HepG2 (cell line): ENCODE measurements around the gene ZNF24. TPM values are rescaled to one million over a fixed set of nuclear protein-coding genes. Genes with fewer than 3 reads are reported as not detected.

ENCODE experiments used
- AHR ChIP-seq: IDR thresholded peaks from 2 replicates; pipeline ENCODE4 v1.6.1; 2018; ENCODE audit warnings: missing genetic modification reagents, missing compliant biosample characterization
- ARNTL ChIP-seq: sonication (generic); formaldehyde crosslinking; IDR thresholded peaks from 2 replicates; pipeline ENCODE4 v1.4.0; 2020; ENCODE audit warnings: mild to moderate bottlenecking, missing genetic modification reagents
- CBX2 ChIP-seq, 2 experiments: fragments of 200-600 bp in 1 of 2; sonication (generic); formaldehyde crosslinking in 1 of 2; IDR thresholded peaks; 2 replicates each; pipeline versions ENCODE4 v1.7.0 to v1.8.1; 2018 to 2022; ENCODE audit warnings: low read depth in 2 of 2, low read length in 1 of 2, mild to moderate bottlenecking in 1 of 2, missing genetic modification reagents in 1 of 2
- CCDC6 ChIP-seq: sonication (generic); formaldehyde crosslinking; IDR thresholded peaks from 2 replicates; pipeline ENCODE4 v1.8.1; 2022; ENCODE audit warnings: mild to moderate bottlenecking, missing genetic modification reagents, moderate library complexity
- CEBPB ChIP-seq: IDR thresholded peaks from 2 replicates; pipeline ENCODE4 v1.6.1; 2011; ENCODE audit warnings: low read depth, low read length, improper control_type of control experiment, borderline replicate concordance
- CENPX ChIP-seq: sonication (generic); formaldehyde crosslinking; IDR thresholded peaks from 2 replicates; pipeline ENCODE4 v1.9.0; 2021; ENCODE audit warnings: mild to moderate bottlenecking, missing genetic modification reagents, moderate library complexity
- HNRNPK ChIP-seq: fragments of 200-400 bp; formaldehyde crosslinking; IDR thresholded peaks from 2 replicates; pipeline ENCODE4 v1.6.1; 2018; ENCODE audit warnings: low read length, low read depth, moderate library complexity, mild to moderate bottlenecking; ENCODE audit not compliant: poor library complexity, severe bottlenecking
- MIER2 ChIP-seq: IDR thresholded peaks from 2 replicates; pipeline ENCODE4 v1.6.1; 2016; ENCODE audit warnings: missing biosample characterization, missing genetic modification reagents
- NRL ChIP-seq: sonication (generic); formaldehyde crosslinking; IDR thresholded peaks from 2 replicates; pipeline ENCODE4 v1.5.0; 2020; ENCODE audit warnings: missing genetic modification reagents, mild to moderate bottlenecking, moderate library complexity, borderline replicate concordance
- PHF21A ChIP-seq: sonication (generic); formaldehyde crosslinking; IDR thresholded peaks from 2 replicates; pipeline ENCODE4 v1.5.0; 2020; ENCODE audit warnings: mild to moderate bottlenecking, missing genetic modification reagents
- RARA ChIP-seq: IDR thresholded peaks from 2 replicates; pipeline ENCODE4 v1.6.1; 2016; ENCODE audit warnings: missing genetic modification reagents, missing compliant biosample characterization
- RARG ChIP-seq: sonication (generic); formaldehyde crosslinking; IDR thresholded peaks from 2 replicates; pipeline ENCODE4 v1.4.0; 2020; ENCODE audit warnings: low read depth, mild to moderate bottlenecking, missing genetic modification reagents
- SMAD9 ChIP-seq: sonication (generic); formaldehyde crosslinking; IDR thresholded peaks from 2 replicates; pipeline ENCODE4 v1.5.1; 2020; ENCODE audit warnings: mild to moderate bottlenecking, missing genetic modification reagents
- SMC3 ChIP-seq: IDR thresholded peaks from 2 replicates; pipeline ENCODE4 v1.6.1; 2011; ENCODE audit warnings: low read length, improper control_type of control experiment
- TBL1XR1 ChIP-seq: fragments of 150-350 bp; IDR thresholded peaks from 2 replicates; pipeline ENCODE4 v1.6.1; 2014; ENCODE audit warnings: borderline replicate concordance, low read length; ENCODE audit not compliant: partially characterized antibody
- THAP7 ChIP-seq: sonication (generic); formaldehyde crosslinking; IDR thresholded peaks from 2 replicates; pipeline ENCODE4 v1.8.1; 2023; ENCODE audit warnings: mild to moderate bottlenecking, missing genetic modification reagents
- TP53 ChIP-seq: sonication (generic); formaldehyde crosslinking; conservative IDR thresholded peaks from 2 replicates; pipeline ENCODE4 v1.4.0; 2020; ENCODE audit warnings: missing genetic modification reagents
- U2AF1 ChIP-seq: fragments of 200-400 bp; formaldehyde crosslinking; optimal IDR thresholded peaks from 2 replicates; pipeline ENCODE3; 2017; ENCODE audit warnings: mild to moderate bottlenecking, low read depth, low read length
- UBTF ChIP-seq: sonication (generic); formaldehyde crosslinking; IDR thresholded peaks from 2 replicates; pipeline ENCODE4 v1.4.0; 2020; ENCODE audit warnings: mild to moderate bottlenecking, missing genetic modification reagents
- YY1 ChIP-seq: IDR thresholded peaks from 2 replicates; pipeline ENCODE4 v1.6.1; 2011; ENCODE audit warnings: low read length, low read depth, moderate library complexity, mild to moderate bottlenecking; ENCODE audit not compliant: insufficient read depth, insufficient replicate concordance
- ZBTB7A ChIP-seq: sonication (generic); formaldehyde crosslinking; IDR thresholded peaks from 2 replicates; pipeline ENCODE4 v1.8.0; 2022; ENCODE audit warnings: mild to moderate bottlenecking, missing genetic modification reagents
- ZFAT ChIP-seq: sonication (generic); formaldehyde crosslinking; conservative IDR thresholded peaks from 2 replicates; pipeline ENCODE4 v1.8.1; 2023; ENCODE audit warnings: missing genetic modification reagents, inconsistent platforms
- ZFP82 ChIP-seq: sonication (generic); formaldehyde crosslinking; IDR thresholded peaks from 2 replicates; pipeline ENCODE4 v1.5.1; 2020; ENCODE audit warnings: mild to moderate bottlenecking, missing genetic modification reagents, borderline replicate concordance
- ZNF362 ChIP-seq: sonication (generic); formaldehyde crosslinking; IDR thresholded peaks from 2 replicates; pipeline ENCODE4 v1.4.0; 2020; ENCODE audit warnings: missing genetic modification reagents, mild to moderate bottlenecking, borderline replicate concordance
- polyA plus RNA-seq, 8 experiments: library from polyadenylated mRNA; depleted of rRNA in 3 of 8; stranded (reverse) in 7 of 8; unstranded in 1 of 8; fragments of >200 nt; fragmentation: Illumina TruSeq in 4 of 8; extraction: Trizol in 4 of 8; gene quantifications; 2 replicates each; pipeline versions ENCODE4 v1.2.1 to v1.2.3, GENCODE V29; 2011 to 2016; ENCODE audit warnings: low read depth in 4 of 8, missing spikeins in 1 of 8, mixed read lengths in 1 of 8; ENCODE audit not compliant: insufficient read depth in 1 of 8
- total RNA-seq, 5 experiments: library from RNA; depleted of rRNA; stranded (reverse); fragments of >200 nt; fragmentation: Illumina TruSeq; extraction: Trizol; gene quantifications; 2 replicates each; pipeline ENCODE4 v1.2.3, GENCODE V29; 2016; ENCODE audit warnings: low read depth in 1 of 5

The ZNF24 gene
- total and polyA plus RNA-seq, 2 of the 13 experiments (the other 11 are each of a cell fraction or from before 2014, with no cell fraction given), result 19.5 to 41.1 TPM

GRCh38 chr18:35343936-35344735, at the start of gene ZNF24 (continued):
- TF ChIP-seq YY1, result peak; percentile 50
- TF ChIP-seq CENPX (CRISPR knock-in tag), result no peak
- TF ChIP-seq RARG (CRISPR knock-in tag), result peak; percentile 94
- no peak for TF ChIP-seq SMAD9 (CRISPR knock-in tag)
- TF ChIP-seq AHR, result no peak; the same call in none of the 2 replicates
- TF ChIP-seq RARA, result no peak
- no peak for TF ChIP-seq CBX2 (IDR thresholded peaks at IDR 0.05; ENCODE audit: low read depth, low read length)
- no peak for TF ChIP-seq CBX2 (CRISPR knock-in tag; IDR thresholded peaks at IDR 0.05; ENCODE audit: low read depth)
- TF ChIP-seq CEBPB, result peak; percentile 58
- TF ChIP-seq ZFP82, result peak; percentile 82; the same call in 1 of the 2 replicates
- TF ChIP-seq U2AF1, result peak; percentile 85
- TF ChIP-seq SMC3, result no peak
- TF ChIP-seq CCDC6, result peak; percentile 44; the same call in 1 of the 2 replicates
- TF ChIP-seq PHF21A (CRISPR knock-in tag), result no peak
- TF ChIP-seq TP53, result 0 out of 2 replicates have a peak, but pooled peaks have one; percentile 36
- TF ChIP-seq ZNF362 (CRISPR knock-in tag), result peak; percentile 21; the same call in 1 of the 2 replicates
- peak; percentile 52; the same call in 1 of the 2 replicates for TF ChIP-seq NRL (CRISPR knock-in tag)
- no peak for TF ChIP-seq ZBTB7A (CRISPR knock-in tag)
- TF ChIP-seq MIER2 (CRISPR knock-in tag), result no peak
- TF ChIP-seq HNRNPK, result peak; percentile 39
- peak; percentile 53 for TF ChIP-seq ARNTL (CRISPR knock-in tag)
- TF ChIP-seq TBL1XR1, result peak; percentile 13
- TF ChIP-seq ZFAT (CRISPR knock-in tag), result no peak
- TF ChIP-seq THAP7 (CRISPR knock-in tag), result no peak
- TF ChIP-seq UBTF, result peak; percentile 6; the same call in 1 of the 2 replicates
